ENCODE data around the gene COX14. TPM values are rescaled to one million over a fixed set of nuclear protein-coding genes. Genes with fewer than 3 reads are reported as not detected.

The COX14 gene
- total and polyA plus RNA-seq, 10 of the 15 experiments (the other 5 are each of a cell fraction or from before 2014, with no cell fraction given): 44.6 to 361 (median 120) TPM

- in situ Hi-C loops (cut with MboI): no loop called here
- POLR2A ChIA-PET: interaction anchor here (0.6 to 2.0 kb wide), 4 partner anchors 12 to 542 kb away, joined by 3 to 6 read pairs (median 4); partner anchors contain the start of gene COX14
- H3K9ac ChIP-seq (ENCODE audit: control insufficient read depth, insufficient read depth, low read length): no peak overlapping the region
- 94% methylated on average over 2 of the region's 2 CpGs for WGBS (ENCODE audit: insufficient coverage, insufficient replicate concordance, low lambda C conversion rate, missing lambda C conversion rate)
- DNase-seq (ENCODE audit: low read depth, low spot score): no peak
- no peaks in the 10 kb centered on the region for H3K4me1 ChIP-seq (ENCODE audit: control insufficient read depth, insufficient read depth, low read length)
- CTCF ChIA-PET: interaction anchor here (0.6 to 18.0 kb wide), 4 partner anchors 14 to 422 kb away, joined by 4 to 257 read pairs (median 7); partner anchors contain the start of gene COX14
- intact Hi-C loops (cut with micrococcal nuclease; ENCODE audit: unreplicated experiment): loop anchor here (5.0 kb wide), 1 partner anchor 35 kb away; no protein-coding TSS in a partner anchor
- H3K9me3 ChIP-seq (replicated peaks; ENCODE audit: control insufficient read depth, insufficient read depth, low read length): no peaks in the 10 kb centered on the region
- H3K79me2 ChIP-seq (ENCODE audit: control insufficient read depth, insufficient read depth, low read length): peaks cover 44% of the 10 kb centered on the region
- no peak overlapping the region for H3K4me2 ChIP-seq (ENCODE audit: control insufficient read depth, insufficient read depth)
- no peaks in the 10 kb centered on the region for H3K27me3 ChIP-seq (replicated peaks in 1 of 2; ENCODE audit: control insufficient read depth in 2 of 2, insufficient read depth in 2 of 2, low read length in 1 of 2)
- RAD21 ChIA-PET (ENCODE audit: unreplicated experiment): interaction anchor here (0.6 to 1.4 kb wide), 3 partner anchors 29 to 196 kb away, joined by 3 to 4 read pairs (median 4); no protein-coding TSS in a partner anchor
- BruUV-seq (replicated peaks): no TSS peak
- H4K20me1 ChIP-seq (ENCODE audit: control insufficient read depth, insufficient read depth): no peaks in the 10 kb centered on the region
- H3K4me3 ChIP-seq: no peak overlapping the region
- no peak overlapping the region for H2AFZ ChIP-seq (ENCODE audit: control insufficient read depth, low read depth, low read length)
- no peaks in the 10 kb centered on the region for H3K36me3 ChIP-seq (ENCODE audit: control insufficient read depth in 2 of 2, insufficient read depth in 2 of 2, low read length in 1 of 2)
- no peak for FAIRE-seq
- no peak for ATAC-seq
- no peak overlapping the region for H3K27ac ChIP-seq (ENCODE audit: control insufficient read depth, insufficient read depth)
- SMC1A ChIA-PET (ENCODE audit: uncharacterized antibody, unreplicated experiment): interaction anchor here (1.1 to 1.2 kb wide), 2 partner anchors 60 to 62 kb away, joined by 3 read pairs; no protein-coding TSS in a partner anchor
- TF ChIP-seq KLF5 (IDR thresholded peaks at IDR 0.05; ENCODE audit: partially characterized antibody) (no peak), POLR2AphosphoS2 (IDR thresholded peaks at IDR 0.05; ENCODE audit: low read depth, low read length) (no peak), PBX3 (IDR thresholded peaks at IDR 0.05; ENCODE audit: insufficient replicate concordance, low read depth, low read length) (no peak), SPI1 (IDR thresholded peaks at IDR 0.05; ENCODE audit: borderline replicate concordance, insufficient read depth, low read depth, low read length) (no peak), PAX8 (IDR thresholded peaks at IDR 0.05) (no peak), ZBTB4 (CRISPR knock-in tag; IDR thresholded peaks at IDR 0.05) (no peak), MEF2B (IDR thresholded peaks at IDR 0.05; ENCODE audit: partially characterized antibody, poor library complexity, severe bottlenecking) (no peak), CBX3 (IDR thresholded peaks at IDR 0.05; ENCODE audit: borderline replicate concordance, low read depth) (no peak), MAX (IDR thresholded peaks at IDR 0.05; ENCODE audit: low read depth, low read length) (no peak), ZNF274 (IDR thresholded peaks at IDR 0.05; ENCODE audit: insufficient read depth, insufficient read length) (no peak), FOXK2 (IDR thresholded peaks at IDR 0.05) (no peak), GABPA (IDR thresholded peaks at IDR 0.05; ENCODE audit: low read depth) (no peak)
- TF ChIP-seq, protein P1, sequence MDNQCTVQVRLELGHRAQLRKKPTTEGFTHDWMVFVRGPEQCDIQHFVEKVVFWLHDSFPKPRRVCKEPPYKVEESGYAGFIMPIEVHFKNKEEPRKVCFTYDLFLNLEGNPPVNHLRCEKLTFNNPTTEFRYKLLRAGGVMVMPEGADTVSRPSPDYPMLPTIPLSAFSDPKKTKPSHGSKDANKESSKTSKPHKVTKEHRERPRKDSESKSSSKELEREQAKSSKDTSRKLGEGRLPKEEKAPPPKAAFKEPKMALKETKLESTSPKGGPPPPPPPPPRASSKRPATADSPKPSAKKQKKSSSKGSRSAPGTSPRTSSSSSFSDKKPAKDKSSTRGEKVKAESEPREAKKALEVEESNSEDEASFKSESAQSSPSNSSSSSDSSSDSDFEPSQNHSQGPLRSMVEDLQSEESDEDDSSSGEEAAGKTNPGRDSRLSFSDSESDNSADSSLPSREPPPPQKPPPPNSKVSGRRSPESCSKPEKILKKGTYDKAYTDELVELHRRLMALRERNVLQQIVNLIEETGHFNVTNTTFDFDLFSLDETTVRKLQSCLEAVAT (IDR thresholded peaks at IDR 0.05): no peak
- TF ChIP-seq, protein P2, sequence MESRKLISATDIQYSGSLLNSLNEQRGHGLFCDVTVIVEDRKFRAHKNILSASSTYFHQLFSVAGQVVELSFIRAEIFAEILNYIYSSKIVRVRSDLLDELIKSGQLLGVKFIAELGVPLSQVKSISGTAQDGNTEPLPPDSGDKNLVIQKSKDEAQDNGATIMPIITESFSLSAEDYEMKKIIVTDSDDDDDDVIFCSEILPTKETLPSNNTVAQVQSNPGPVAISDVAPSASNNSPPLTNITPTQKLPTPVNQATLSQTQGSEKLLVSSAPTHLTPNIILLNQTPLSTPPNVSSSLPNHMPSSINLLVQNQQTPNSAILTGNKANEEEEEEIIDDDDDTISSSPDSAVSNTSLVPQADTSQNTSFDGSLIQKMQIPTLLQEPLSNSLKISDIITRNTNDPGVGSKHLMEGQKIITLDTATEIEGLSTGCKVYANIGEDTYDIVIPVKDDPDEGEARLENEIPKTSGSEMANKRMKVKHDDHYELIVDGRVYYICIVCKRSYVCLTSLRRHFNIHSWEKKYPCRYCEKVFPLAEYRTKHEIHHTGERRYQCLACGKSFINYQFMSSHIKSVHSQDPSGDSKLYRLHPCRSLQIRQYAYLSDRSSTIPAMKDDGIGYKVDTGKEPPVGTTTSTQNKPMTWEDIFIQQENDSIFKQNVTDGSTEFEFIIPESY (IDR thresholded peaks at IDR 0.05): no peak
These were observed 50.2 kb downstream of the COX14 start for GRCh38 chr12:50162230-50162629.
